Endothelial cell of umbilical vein (primary cell): ENCODE data around the gene TEX48.

ENCODE experiments used
- CTCF ChIP-seq, 2 donors: IDR thresholded peaks; 1 replicate in 1 of 2; 2 replicates in 1 of 2; pipeline ENCODE4 v1.5.1; 2011; ENCODE audit warnings: low read length in 2 of 2, mild to moderate bottlenecking in 2 of 2, moderate library complexity in 2 of 2, control low read depth in 1 of 2, inconsistent platforms in 1 of 2, low read depth in 1 of 2; ENCODE audit not compliant: insufficient read depth in 1 of 2; ENCODE audit errors: extremely low read depth in 1 of 2
- EZH2 ChIP-seq: IDR thresholded peaks from 2 replicates; pipeline ENCODE4 v1.6.1; 2012; ENCODE audit warnings: borderline replicate concordance, low read depth, mild to moderate bottlenecking, moderate library complexity, low read length, inconsistent platforms; ENCODE audit not compliant: severe bottlenecking
- MAX ChIP-seq: IDR thresholded peaks from 2 replicates; pipeline ENCODE4 v1.6.1; 2011; ENCODE audit not compliant: insufficient read depth, insufficient read length
- POLR2A ChIP-seq: IDR thresholded peaks from 2 replicates; pipeline ENCODE4 v1.6.1; 2012; ENCODE audit warnings: low read depth, mild to moderate bottlenecking, control low read depth, low read length
- POLR2AphosphoS5 ChIP-seq: IDR thresholded peaks from 2 replicates; pipeline ENCODE4 v1.6.1; 2012; ENCODE audit warnings: low read depth, mild to moderate bottlenecking, control low read depth, low read length, moderate library complexity; ENCODE audit not compliant: insufficient read depth

GRCh38 chr9:114656301-114656700, 25.7 kb downstream of the TEX48 start:
- TF ChIP-seq CTCF (IDR thresholded peaks at IDR 0.05; ENCODE audit: extremely low read depth in 1 of 2, insufficient read depth in 1 of 2, low read depth in 1 of 2, low read length in 2 of 2) (no peak), MAX (no peak), EZH2 (no peak), POLR2A (no peak), POLR2AphosphoS5 (no peak)
